Stimulated activated memory B cell treated with anti-CD40 and anti-IgM and Interleukin-4, amounts not matched to agents 10 μg/mL and 1 μg/mL and 100 μg/mL, for 72 hours (primary cell): ENCODE data around the gene NAV3.

Source experiments
- ATAC-seq: fragments of 150-1000 bp; cut with Tn5 transposase; 2 replicates; pipeline ENCODE4 v1.10.0; 2021
- H3K27ac Mint-ChIP-seq: one replicate; pipeline ENCODE4 v1.8.0; 2022; ENCODE audit warnings: mild to moderate bottlenecking, mixed read lengths
- H3K27me3 Mint-ChIP-seq: one replicate; pipeline ENCODE4 v1.8.0; 2022; ENCODE audit warnings: mixed read lengths
- H3K36me3 Mint-ChIP-seq: one replicate; pipeline ENCODE4 v1.8.0; 2022; ENCODE audit warnings: mixed read lengths
- H3K4me1 Mint-ChIP-seq: one replicate; pipeline ENCODE4 v1.8.0; 2022; ENCODE audit warnings: mixed read lengths
- H3K4me3 Mint-ChIP-seq: one replicate; pipeline ENCODE4 v1.8.0; 2022; ENCODE audit warnings: mild to moderate bottlenecking, moderate library complexity, mixed read lengths
- H3K9me3 Mint-ChIP-seq: one replicate; pipeline ENCODE4 v1.8.0; 2022; ENCODE audit warnings: mixed read lengths

NAV3 gene

GRCh38 chr12:78167510-78167909 is 336.8 kb downstream of the NAV3 start:
- H3K9me3 Mint-ChIP-seq, result no peaks in the 10 kb centered on the region
- no peak for ATAC-seq
- no peak overlapping the region for H3K27ac Mint-ChIP-seq
- H3K27me3 Mint-ChIP-seq, result no peaks in the 10 kb centered on the region
- H3K4me3 Mint-ChIP-seq, result no peak overlapping the region
- no peaks in the 10 kb centered on the region for H3K36me3 Mint-ChIP-seq
- peaks cover 5% of the 10 kb centered on the region for H3K4me1 Mint-ChIP-seq

GRCh38 chr12:78171061-78171460 is 340.4 kb downstream of the NAV3 start:
- H3K9me3 Mint-ChIP-seq, result no peaks in the 10 kb centered on the region
- H3K4me3 Mint-ChIP-seq, result no peak overlapping the region
- no peak overlapping the region for H3K27ac Mint-ChIP-seq
- H3K36me3 Mint-ChIP-seq, result no peaks in the 10 kb centered on the region
- H3K4me1 Mint-ChIP-seq, result no peaks in the 10 kb centered on the region
- no peaks in the 10 kb centered on the region for H3K27me3 Mint-ChIP-seq
- no peak for ATAC-seq

GRCh38 chr12:78176643-78177042 is 345.9 kb downstream of the NAV3 start:
- Mint-ChIP-seq H3K4me1 (no peaks in the 10 kb centered on the region), H3K27me3 (no peaks in the 10 kb centered on the region), H3K4me3 (no peak overlapping the region), H3K36me3 (no peaks in the 10 kb centered on the region), H3K27ac (no peak overlapping the region), H3K9me3 (no peaks in the 10 kb centered on the region)
- no peak for ATAC-seq

GRCh38 chr12:78177298-78177697 is 346.6 kb downstream of the NAV3 start:
- H3K9me3 Mint-ChIP-seq, result no peaks in the 10 kb centered on the region
- H3K4me1 Mint-ChIP-seq, result no peaks in the 10 kb centered on the region
- no peaks in the 10 kb centered on the region for H3K27me3 Mint-ChIP-seq
- no peak overlapping the region for H3K27ac Mint-ChIP-seq
- H3K36me3 Mint-ChIP-seq, result no peaks in the 10 kb centered on the region
- no peak for ATAC-seq
- H3K4me3 Mint-ChIP-seq, result no peak overlapping the region

GRCh38 chr12:78179346-78179745 is 348.7 kb downstream of the NAV3 start:
- H3K27ac Mint-ChIP-seq, result no peak overlapping the region
- no peaks in the 10 kb centered on the region for H3K4me1 Mint-ChIP-seq
- H3K9me3 Mint-ChIP-seq, result no peaks in the 10 kb centered on the region
- no peaks in the 10 kb centered on the region for H3K36me3 Mint-ChIP-seq
- H3K27me3 Mint-ChIP-seq, result no peaks in the 10 kb centered on the region
- ATAC-seq, result no peak
- H3K4me3 Mint-ChIP-seq, result no peak overlapping the region

GRCh38 chr12:78181544-78182162 is 351.0 kb downstream of the NAV3 start:
- H3K27ac Mint-ChIP-seq, result no peak overlapping the region
- H3K9me3 Mint-ChIP-seq, result no peaks in the 10 kb centered on the region
- ATAC-seq, result no peak
- H3K36me3 Mint-ChIP-seq, result no peaks in the 10 kb centered on the region
- H3K4me3 Mint-ChIP-seq, result no peak overlapping the region
- H3K4me1 Mint-ChIP-seq, result no peaks in the 10 kb centered on the region
- H3K27me3 Mint-ChIP-seq, result no peaks in the 10 kb centered on the region

- no peaks in the 10 kb centered on the region for H3K27me3 Mint-ChIP-seq
- H3K27ac Mint-ChIP-seq, result no peak overlapping the region
- no peak for ATAC-seq
- H3K4me1 Mint-ChIP-seq, result no peaks in the 10 kb centered on the region
- no peaks in the 10 kb centered on the region for H3K9me3 Mint-ChIP-seq
- H3K4me3 Mint-ChIP-seq, result no peak overlapping the region
- H3K36me3 Mint-ChIP-seq, result no peaks in the 10 kb centered on the region
Measured at GRCh38 chr12:78183824-78184223, 353.1 kb downstream of the NAV3 start.

GRCh38 chr12:78185109-78185508 is 354.4 kb downstream of the NAV3 start:
- no peak for ATAC-seq
- no peaks in the 10 kb centered on the region for H3K36me3 Mint-ChIP-seq
- no peak overlapping the region for H3K4me3 Mint-ChIP-seq
- H3K4me1 Mint-ChIP-seq, result no peaks in the 10 kb centered on the region
- no peaks in the 10 kb centered on the region for H3K27me3 Mint-ChIP-seq
- H3K9me3 Mint-ChIP-seq, result no peaks in the 10 kb centered on the region
- no peak overlapping the region for H3K27ac Mint-ChIP-seq

- Mint-ChIP-seq H3K36me3 (no peaks in the 10 kb centered on the region), H3K27ac (no peak overlapping the region), H3K9me3 (no peaks in the 10 kb centered on the region), H3K27me3 (no peaks in the 10 kb centered on the region), H3K4me1 (no peaks in the 10 kb centered on the region), H3K4me3 (no peak overlapping the region)
- ATAC-seq, result no peak
Measured at GRCh38 chr12:78185651-78186050, 355.0 kb downstream of the NAV3 start.

GRCh38 chr12:78186670-78187069 is 356.0 kb downstream of the NAV3 start:
- H3K9me3 Mint-ChIP-seq, result no peaks in the 10 kb centered on the region
- no peaks in the 10 kb centered on the region for H3K27me3 Mint-ChIP-seq
- no peak overlapping the region for H3K27ac Mint-ChIP-seq
- no peaks in the 10 kb centered on the region for H3K4me1 Mint-ChIP-seq
- ATAC-seq, result no peak
- H3K36me3 Mint-ChIP-seq, result no peaks in the 10 kb centered on the region
- no peak overlapping the region for H3K4me3 Mint-ChIP-seq

- Mint-ChIP-seq H3K27ac (no peak overlapping the region), H3K4me1 (no peaks in the 10 kb centered on the region), H3K36me3 (no peaks in the 10 kb centered on the region), H3K9me3 (no peaks in the 10 kb centered on the region), H3K27me3 (no peaks in the 10 kb centered on the region), H3K4me3 (no peak overlapping the region)
- ATAC-seq, result no peak
Measured at GRCh38 chr12:78187741-78188140, 357.0 kb downstream of the NAV3 start.

GRCh38 chr12:78189656-78190055 is 359.0 kb downstream of the NAV3 start:
- Mint-ChIP-seq H3K27me3 (no peaks in the 10 kb centered on the region), H3K27ac (no peak overlapping the region), H3K4me1 (no peaks in the 10 kb centered on the region), H3K4me3 (no peak overlapping the region), H3K36me3 (no peaks in the 10 kb centered on the region), H3K9me3 (no peaks in the 10 kb centered on the region)
- no peak for ATAC-seq

- no peak overlapping the region for H3K27ac Mint-ChIP-seq
- no peak for ATAC-seq
- no peaks in the 10 kb centered on the region for H3K36me3 Mint-ChIP-seq
- H3K4me3 Mint-ChIP-seq, result no peak overlapping the region
- H3K9me3 Mint-ChIP-seq, result no peaks in the 10 kb centered on the region
- H3K4me1 Mint-ChIP-seq, result no peaks in the 10 kb centered on the region
- H3K27me3 Mint-ChIP-seq, result no peaks in the 10 kb centered on the region
Measured at GRCh38 chr12:78191611-78192010, 360.9 kb downstream of the NAV3 start.

- H3K4me1 Mint-ChIP-seq, result no peaks in the 10 kb centered on the region
- no peak overlapping the region for H3K4me3 Mint-ChIP-seq
- H3K27me3 Mint-ChIP-seq, result no peaks in the 10 kb centered on the region
- H3K9me3 Mint-ChIP-seq, result no peaks in the 10 kb centered on the region
- H3K27ac Mint-ChIP-seq, result no peak overlapping the region
- ATAC-seq, result no peak
- H3K36me3 Mint-ChIP-seq, result no peaks in the 10 kb centered on the region
Measured at GRCh38 chr12:78192979-78193378, 362.3 kb downstream of the NAV3 start.

- ATAC-seq, result no peak
- no peaks in the 10 kb centered on the region for H3K9me3 Mint-ChIP-seq
- H3K36me3 Mint-ChIP-seq, result no peaks in the 10 kb centered on the region
- no peaks in the 10 kb centered on the region for H3K4me1 Mint-ChIP-seq
- no peaks in the 10 kb centered on the region for H3K27me3 Mint-ChIP-seq
- H3K4me3 Mint-ChIP-seq, result no peak overlapping the region
- H3K27ac Mint-ChIP-seq, result no peak overlapping the region
Measured at GRCh38 chr12:78194448-78194847, 363.8 kb downstream of the NAV3 start.

GRCh38 chr12:78198896-78199295 is 368.2 kb downstream of the NAV3 start:
- no peak overlapping the region for H3K27ac Mint-ChIP-seq

GRCh38 chr12:78199926-78200325 is 369.2 kb downstream of the NAV3 start:
- no peak overlapping the region for H3K4me3 Mint-ChIP-seq
- ATAC-seq, result no peak
- H3K36me3 Mint-ChIP-seq, result no peaks in the 10 kb centered on the region
- no peaks in the 10 kb centered on the region for H3K4me1 Mint-ChIP-seq
- H3K9me3 Mint-ChIP-seq, result no peaks in the 10 kb centered on the region
- no peak overlapping the region for H3K27ac Mint-ChIP-seq
- H3K27me3 Mint-ChIP-seq, result no peaks in the 10 kb centered on the region

More at GRCh38 chr12:78198896-78199295, 368.2 kb downstream of the NAV3 start:
- ATAC-seq, result no peak
- H3K9me3 Mint-ChIP-seq, result no peaks in the 10 kb centered on the region
- H3K36me3 Mint-ChIP-seq, result no peaks in the 10 kb centered on the region
- no peak overlapping the region for H3K4me3 Mint-ChIP-seq
- no peaks in the 10 kb centered on the region for H3K27me3 Mint-ChIP-seq
- H3K4me1 Mint-ChIP-seq, result no peaks in the 10 kb centered on the region
